Measurements from ENCODE around the gene VIPR2.

GRCh38 chr7:159012353-159013069 lies 132.2 kb downstream of the VIPR2 start:
- TF ChIP-seq POLR2A (IDR thresholded peaks at IDR 0.05) = no peak
- TF ChIP-seq, protein P1, sequence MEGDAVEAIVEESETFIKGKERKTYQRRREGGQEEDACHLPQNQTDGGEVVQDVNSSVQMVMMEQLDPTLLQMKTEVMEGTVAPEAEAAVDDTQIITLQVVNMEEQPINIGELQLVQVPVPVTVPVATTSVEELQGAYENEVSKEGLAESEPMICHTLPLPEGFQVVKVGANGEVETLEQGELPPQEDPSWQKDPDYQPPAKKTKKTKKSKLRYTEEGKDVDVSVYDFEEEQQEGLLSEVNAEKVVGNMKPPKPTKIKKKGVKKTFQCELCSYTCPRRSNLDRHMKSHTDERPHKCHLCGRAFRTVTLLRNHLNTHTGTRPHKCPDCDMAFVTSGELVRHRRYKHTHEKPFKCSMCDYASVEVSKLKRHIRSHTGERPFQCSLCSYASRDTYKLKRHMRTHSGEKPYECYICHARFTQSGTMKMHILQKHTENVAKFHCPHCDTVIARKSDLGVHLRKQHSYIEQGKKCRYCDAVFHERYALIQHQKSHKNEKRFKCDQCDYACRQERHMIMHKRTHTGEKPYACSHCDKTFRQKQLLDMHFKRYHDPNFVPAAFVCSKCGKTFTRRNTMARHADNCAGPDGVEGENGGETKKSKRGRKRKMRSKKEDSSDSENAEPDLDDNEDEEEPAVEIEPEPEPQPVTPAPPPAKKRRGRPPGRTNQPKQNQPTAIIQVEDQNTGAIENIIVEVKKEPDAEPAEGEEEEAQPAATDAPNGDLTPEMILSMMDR (IDR thresholded peaks at IDR 0.05) = no peak
